Measurements from ENCODE around the gene NDUFB5.
A peak's percentile ranks its signal among the peaks of the same experiment; 100 is the strongest.

The NDUFB5 gene

DNA sequence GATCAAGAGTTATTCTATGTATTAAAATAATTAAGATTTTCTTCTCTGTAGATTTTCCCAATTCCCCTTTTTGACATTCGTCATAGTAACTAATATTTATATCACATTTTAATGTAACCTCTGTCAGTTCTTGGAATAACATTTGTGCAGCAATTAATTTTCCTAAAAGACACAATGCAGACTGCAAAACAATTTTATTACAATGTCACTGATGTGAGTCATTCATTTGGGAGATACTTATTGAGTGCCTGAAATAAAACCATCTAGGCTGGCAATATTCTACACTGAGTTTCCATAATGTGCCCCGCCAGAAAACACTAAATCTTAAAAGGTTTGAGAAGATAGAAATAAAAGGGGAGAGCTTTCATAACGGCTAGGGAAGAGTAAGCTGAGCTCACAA, 41.6 kb downstream of the NDUFB5 start:
- Histone ChIP-seq H3K9me3 (ENCODE audit: control insufficient read depth, insufficient read depth, low read depth, low read length) (no peaks in the 10 kb centered on the region), H3K4me1 (ENCODE audit: control insufficient read depth, insufficient read depth, low read length) (no peaks in the 10 kb centered on the region; the same call in 1 of the 2 replicates), H3K36me3 (ENCODE audit: control insufficient read depth in 2 of 2, insufficient read depth in 1 of 2, low read length in 2 of 2) (no peaks in the 10 kb centered on the region), H3K27ac (ENCODE audit: extremely low read depth, low read depth, low read length) (no peak overlapping the region), H3K4me3 (ENCODE audit: low read depth, low read length) (no peak overlapping the region)
- ChIA-PET POLR2A (no interaction called here), CTCF (no interaction called here)
- TF ChIP-seq, protein P1, sequence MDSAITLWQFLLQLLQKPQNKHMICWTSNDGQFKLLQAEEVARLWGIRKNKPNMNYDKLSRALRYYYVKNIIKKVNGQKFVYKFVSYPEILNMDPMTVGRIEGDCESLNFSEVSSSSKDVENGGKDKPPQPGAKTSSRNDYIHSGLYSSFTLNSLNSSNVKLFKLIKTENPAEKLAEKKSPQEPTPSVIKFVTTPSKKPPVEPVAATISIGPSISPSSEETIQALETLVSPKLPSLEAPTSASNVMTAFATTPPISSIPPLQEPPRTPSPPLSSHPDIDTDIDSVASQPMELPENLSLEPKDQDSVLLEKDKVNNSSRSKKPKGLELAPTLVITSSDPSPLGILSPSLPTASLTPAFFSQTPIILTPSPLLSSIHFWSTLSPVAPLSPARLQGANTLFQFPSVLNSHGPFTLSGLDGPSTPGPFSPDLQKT (IDR thresholded peaks at IDR 0.05; ENCODE audit: borderline replicate concordance, low read depth, low read length): no peak
- TF ChIP-seq ZNF366 (tag by site-specific recombination; conservative IDR thresholded peaks at IDR 0.05) (0 out of 2 replicates have a peak, but pooled peaks have one; percentile 12), PRDM6 (tag by site-specific recombination; IDR thresholded peaks at IDR 0.05) (0 out of 2 replicates have a peak, but pooled peaks have one; percentile 34), KLF8 (tag by site-specific recombination; IDR thresholded peaks at IDR 0.05) (no peak), ZNF335 (tag by site-specific recombination; conservative IDR thresholded peaks at IDR 0.05) (peak; percentile 27; the same call in 1 of the 2 replicates), HIC1 (tag by site-specific recombination; IDR thresholded peaks at IDR 0.05) (0 out of 2 replicates have a peak, but pooled peaks have one; percentile 23), ZNF747 (tag by site-specific recombination; IDR thresholded peaks at IDR 0.05) (no peak)

- no peaks in the 10 kb centered on the region for H3K9me3 ChIP-seq (ENCODE audit: control insufficient read depth, insufficient read depth, low read depth, low read length)
- peak overlapping the region; percentile 92; the same call in 1 of the 2 replicates for H3K27ac ChIP-seq (ENCODE audit: extremely low read depth, low read depth, low read length)
- CTCF ChIA-PET: interaction anchor here (0.5 to 0.7 kb wide), 2 partner anchors 49 to 57 kb away, joined by 3 read pairs; no protein-coding TSS in a partner anchor
- POLR2A ChIA-PET: no interaction called here
- H3K36me3 ChIP-seq (ENCODE audit: control insufficient read depth in 2 of 2, insufficient read depth in 1 of 2, low read length in 2 of 2): peaks cover 0 to 8% of the 10 kb centered on the region in 2 experiments; a peak in 1 of 3 replicates
- no peaks in the 10 kb centered on the region for H3K4me1 ChIP-seq (ENCODE audit: control insufficient read depth, insufficient read depth, low read length)
- TF ChIP-seq ZBTB48 (tag by site-specific recombination; IDR thresholded peaks at IDR 0.05) (peak; percentile 36; the same call in 1 of the 2 replicates), ZBTB20 (tag by site-specific recombination; IDR thresholded peaks at IDR 0.05) (peak; percentile 86; the same call in 1 of the 2 replicates)
- TF ChIP-seq, protein P1 (IDR thresholded peaks at IDR 0.05; ENCODE audit: borderline replicate concordance, low read depth, low read length): no peak
- no peak overlapping the region for H3K4me3 ChIP-seq (ENCODE audit: low read depth, low read length)
Measured at GRCh38 chr3:179651687-179652446, 47.3 kb downstream of the NDUFB5 start.

GRCh38 chr3:179652447-179653095, 48.0 kb downstream of the NDUFB5 start, which contains the start of gene USP13:
TSS of gene USP13 (plus strand) at chr3:179653040. CDS start at chr3:179653226, 186 bp downstream.
- Histone ChIP-seq H3K27ac (ENCODE audit: extremely low read depth, low read depth, low read length) (peak within 1 kb of the TSS; percentile 92), H3K4me3 (ENCODE audit: low read depth, low read length) (peak within 1 kb of the TSS; percentile 96), H3K36me3 (ENCODE audit: control insufficient read depth in 2 of 2, insufficient read depth in 1 of 2, low read length in 2 of 2) (peaks cover 0 to 8% of the 10 kb centered on the region in 2 experiments; a peak in 1 of 3 replicates), H3K4me1 (ENCODE audit: control insufficient read depth, insufficient read depth, low read length) (no peaks in the 10 kb centered on the region), H3K9me3 (ENCODE audit: control insufficient read depth, insufficient read depth, low read depth, low read length) (no peaks in the 10 kb centered on the region)
- ChIA-PET POLR2A (no interaction called here), CTCF (interaction anchor here (0.6 to 0.7 kb wide), 3 partner anchors 57 to 819 kb away, joined by 3 to 4 read pairs (median 3); no protein-coding TSS in a partner anchor)
- TF ChIP-seq IKZF3 (tag by site-specific recombination; IDR thresholded peaks at IDR 0.05) (peak; percentile 55; the same call in 1 of the 2 replicates), KLF9 (tag by site-specific recombination; IDR thresholded peaks at IDR 0.05; ENCODE audit: low read depth) (peak; percentile 42; the same call in 1 of the 2 replicates), KLF10 (tag by site-specific recombination; IDR thresholded peaks at IDR 0.05) (0 out of 2 replicates have a peak, but pooled peaks have one; percentile 23), SP2 (tag by site-specific recombination; IDR thresholded peaks at IDR 0.05) (0 out of 2 replicates have a peak, but pooled peaks have one; percentile 22), ZNF560 (tag by site-specific recombination; IDR thresholded peaks at IDR 0.05; ENCODE audit: borderline replicate concordance) (no peak), GLIS2 (tag by site-specific recombination; IDR thresholded peaks at IDR 0.05) (peak; percentile 67)
- TF ChIP-seq, protein P2, sequence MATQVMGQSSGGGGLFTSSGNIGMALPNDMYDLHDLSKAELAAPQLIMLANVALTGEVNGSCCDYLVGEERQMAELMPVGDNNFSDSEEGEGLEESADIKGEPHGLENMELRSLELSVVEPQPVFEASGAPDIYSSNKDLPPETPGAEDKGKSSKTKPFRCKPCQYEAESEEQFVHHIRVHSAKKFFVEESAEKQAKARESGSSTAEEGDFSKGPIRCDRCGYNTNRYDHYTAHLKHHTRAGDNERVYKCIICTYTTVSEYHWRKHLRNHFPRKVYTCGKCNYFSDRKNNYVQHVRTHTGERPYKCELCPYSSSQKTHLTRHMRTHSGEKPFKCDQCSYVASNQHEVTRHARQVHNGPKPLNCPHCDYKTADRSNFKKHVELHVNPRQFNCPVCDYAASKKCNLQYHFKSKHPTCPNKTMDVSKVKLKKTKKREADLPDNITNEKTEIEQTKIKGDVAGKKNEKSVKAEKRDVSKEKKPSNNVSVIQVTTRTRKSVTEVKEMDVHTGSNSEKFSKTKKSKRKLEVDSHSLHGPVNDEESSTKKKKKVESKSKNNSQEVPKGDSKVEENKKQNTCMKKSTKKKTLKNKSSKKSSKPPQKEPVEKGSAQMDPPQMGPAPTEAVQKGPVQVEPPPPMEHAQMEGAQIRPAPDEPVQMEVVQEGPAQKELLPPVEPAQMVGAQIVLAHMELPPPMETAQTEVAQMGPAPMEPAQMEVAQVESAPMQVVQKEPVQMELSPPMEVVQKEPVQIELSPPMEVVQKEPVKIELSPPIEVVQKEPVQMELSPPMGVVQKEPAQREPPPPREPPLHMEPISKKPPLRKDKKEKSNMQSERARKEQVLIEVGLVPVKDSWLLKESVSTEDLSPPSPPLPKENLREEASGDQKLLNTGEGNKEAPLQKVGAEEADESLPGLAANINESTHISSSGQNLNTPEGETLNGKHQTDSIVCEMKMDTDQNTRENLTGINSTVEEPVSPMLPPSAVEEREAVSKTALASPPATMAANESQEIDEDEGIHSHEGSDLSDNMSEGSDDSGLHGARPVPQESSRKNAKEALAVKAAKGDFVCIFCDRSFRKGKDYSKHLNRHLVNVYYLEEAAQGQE (tag by site-specific recombination; IDR thresholded peaks at IDR 0.05): no peak

All from HEK293 (cell line).